Ishikawa (cell line): Measurements from ENCODE around the gene CMTM8.

Source experiments
- CEBPB ChIP-seq: IDR thresholded peaks from 2 replicates; pipeline ENCODE4 v1.6.1; 2012
- CREB1 ChIP-seq: IDR thresholded peaks from 2 replicates; pipeline ENCODE4 v1.6.1; 2012; ENCODE audit warnings: low read depth
- EP300 ChIP-seq: IDR thresholded peaks from 2 replicates; pipeline ENCODE4 v1.6.1; 2012; ENCODE audit warnings: borderline replicate concordance
- NFIC ChIP-seq: IDR thresholded peaks from 2 replicates; pipeline ENCODE4 v1.6.1; 2012
- RAD21 ChIP-seq: IDR thresholded peaks from 2 replicates; pipeline ENCODE4 v1.6.1; 2012; ENCODE audit warnings: low read depth
- REST ChIP-seq: IDR thresholded peaks from 2 replicates; pipeline ENCODE4 v1.6.1; 2012; ENCODE audit warnings: low read depth, mild to moderate bottlenecking
- TAF1 ChIP-seq: IDR thresholded peaks from 2 replicates; pipeline ENCODE4 v1.6.1; 2012; ENCODE audit warnings: low read depth, mild to moderate bottlenecking
- TEAD4 ChIP-seq: IDR thresholded peaks from 2 replicates; pipeline ENCODE4 v1.6.1; 2012
- YY1 ChIP-seq: IDR thresholded peaks from 2 replicates; pipeline ENCODE4 v1.6.1; 2012; ENCODE audit warnings: low read depth

GRCh38 chr3:32353351-32353750 is 114.9 kb downstream of the CMTM8 start:
- TF ChIP-seq CEBPB (no peak), RAD21 (no peak), YY1 (no peak), REST (no peak), TEAD4 (no peak), TAF1 (no peak), EP300 (no peak), NFIC (no peak), CREB1 (no peak)
